ENCODE measurements around the gene TPSG1.

Gene TPSG1

DNA sequence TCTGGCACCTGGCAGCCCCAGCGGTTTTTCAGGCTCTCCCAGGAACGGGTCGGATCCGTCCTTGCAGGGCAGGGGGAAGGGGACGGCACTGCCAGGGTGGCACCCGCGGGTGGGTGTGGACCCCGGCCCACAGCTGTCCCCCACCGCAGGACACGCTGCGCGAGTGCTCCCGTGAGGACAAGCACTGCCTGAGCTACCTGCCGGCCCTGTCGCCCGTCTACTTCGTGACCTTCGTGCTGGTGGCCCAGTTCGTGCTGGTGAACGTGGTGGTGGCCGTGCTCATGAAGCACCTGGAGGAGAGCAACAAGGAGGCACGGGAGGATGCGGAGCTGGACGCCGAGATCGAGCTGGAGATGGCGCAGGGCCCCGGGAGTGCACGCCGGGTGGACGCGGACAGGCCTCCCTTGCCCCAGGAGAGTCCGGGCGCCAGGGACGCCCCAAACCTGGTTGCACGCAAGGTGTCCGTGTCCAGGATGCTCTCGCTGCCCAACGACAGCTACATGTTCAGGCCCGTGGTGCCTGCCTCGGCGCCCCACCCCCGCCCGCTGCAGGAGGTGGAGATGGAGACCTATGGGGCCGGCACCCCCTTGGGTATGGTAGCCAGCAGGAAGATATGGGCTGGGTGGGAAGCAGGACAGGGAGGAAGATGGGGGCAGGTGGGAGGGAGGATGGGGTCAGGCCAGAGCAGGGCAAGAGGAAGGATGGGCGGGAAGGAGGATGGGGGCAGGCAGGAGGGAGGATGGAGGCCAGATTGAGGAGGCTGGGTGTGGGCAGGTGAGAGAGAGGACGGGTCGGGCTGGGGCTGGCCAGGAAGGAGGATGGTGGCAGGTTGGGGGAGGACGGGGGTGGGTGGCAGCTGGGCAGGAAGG, 6.8 kb downstream of the TPSG1 start:
- TF ChIP-seq, protein P1, sequence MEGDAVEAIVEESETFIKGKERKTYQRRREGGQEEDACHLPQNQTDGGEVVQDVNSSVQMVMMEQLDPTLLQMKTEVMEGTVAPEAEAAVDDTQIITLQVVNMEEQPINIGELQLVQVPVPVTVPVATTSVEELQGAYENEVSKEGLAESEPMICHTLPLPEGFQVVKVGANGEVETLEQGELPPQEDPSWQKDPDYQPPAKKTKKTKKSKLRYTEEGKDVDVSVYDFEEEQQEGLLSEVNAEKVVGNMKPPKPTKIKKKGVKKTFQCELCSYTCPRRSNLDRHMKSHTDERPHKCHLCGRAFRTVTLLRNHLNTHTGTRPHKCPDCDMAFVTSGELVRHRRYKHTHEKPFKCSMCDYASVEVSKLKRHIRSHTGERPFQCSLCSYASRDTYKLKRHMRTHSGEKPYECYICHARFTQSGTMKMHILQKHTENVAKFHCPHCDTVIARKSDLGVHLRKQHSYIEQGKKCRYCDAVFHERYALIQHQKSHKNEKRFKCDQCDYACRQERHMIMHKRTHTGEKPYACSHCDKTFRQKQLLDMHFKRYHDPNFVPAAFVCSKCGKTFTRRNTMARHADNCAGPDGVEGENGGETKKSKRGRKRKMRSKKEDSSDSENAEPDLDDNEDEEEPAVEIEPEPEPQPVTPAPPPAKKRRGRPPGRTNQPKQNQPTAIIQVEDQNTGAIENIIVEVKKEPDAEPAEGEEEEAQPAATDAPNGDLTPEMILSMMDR (IDR thresholded peaks at IDR 0.05; ENCODE audit: unreplicated experiment in 3 of 3): no peak
- Mint-ChIP-seq H3K27me3 (ENCODE audit: low read depth) (no peaks in the 10 kb centered on the region), H3K4me1 (peaks cover 5% of the 10 kb centered on the region), H3K4me3 (no peak overlapping the region), H3K36me3 (ENCODE audit: low read depth) (peaks cover 6% of the 10 kb centered on the region), H3K9me3 (no peaks in the 10 kb centered on the region), H3K27ac (no peak overlapping the region)

DNA sequence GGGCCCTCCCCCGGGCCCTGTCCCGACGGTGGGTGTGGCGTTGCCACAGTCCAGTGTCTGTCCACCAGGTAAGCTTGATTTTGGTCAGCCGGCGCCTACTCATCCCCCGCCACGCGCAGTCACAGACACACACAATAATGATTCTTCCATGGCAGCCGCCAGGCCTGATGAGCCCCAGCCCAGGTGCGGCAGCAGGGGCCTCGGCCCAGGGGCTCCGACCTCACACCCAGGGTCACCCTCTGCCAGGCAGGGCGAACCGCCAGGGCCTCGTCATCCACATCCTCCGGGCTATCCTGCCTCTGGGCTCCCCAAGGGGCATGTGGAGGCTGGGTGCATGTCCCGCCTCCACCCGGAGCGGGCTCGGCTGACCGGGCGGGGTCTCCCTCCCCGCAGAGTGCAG, 7.5 kb downstream of the TPSG1 start:
- Mint-ChIP-seq H3K4me3 (no peak overlapping the region), H3K27ac (no peak overlapping the region), H3K4me1 (peaks cover 5% of the 10 kb centered on the region), H3K27me3 (ENCODE audit: low read depth) (no peaks in the 10 kb centered on the region), H3K36me3 (ENCODE audit: low read depth) (peaks cover 6% of the 10 kb centered on the region), H3K9me3 (no peaks in the 10 kb centered on the region)
- TF ChIP-seq, protein P1 (IDR thresholded peaks at IDR 0.05; ENCODE audit: unreplicated experiment in 3 of 3): no peak

GRCh38 chr16:1216681-1217400, 8.2 kb downstream of the TPSG1 start:
- Mint-ChIP-seq H3K27me3 (ENCODE audit: low read depth) (no peaks in the 10 kb centered on the region), H3K4me3 (no peak overlapping the region)

DNA sequence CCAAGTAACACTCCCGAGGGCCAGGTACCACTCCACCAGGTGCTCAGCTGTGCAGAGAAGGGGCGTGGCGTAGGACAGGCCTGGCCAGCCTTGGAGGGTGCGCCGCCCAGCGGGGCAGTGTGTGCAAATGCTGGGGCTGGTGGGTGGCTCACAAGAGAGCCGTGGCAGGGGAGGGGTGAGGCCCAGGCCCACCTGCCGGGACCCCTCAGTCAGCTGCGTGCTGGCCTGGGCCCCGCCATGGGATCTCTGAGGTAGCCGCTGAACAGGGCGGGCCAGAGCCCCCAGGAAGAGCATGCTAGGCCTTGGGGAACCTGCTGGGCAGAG, 8.8 kb downstream of the TPSG1 start:
- H3K4me1 Mint-ChIP-seq: no peaks in the 10 kb centered on the region
- no peaks in the 10 kb centered on the region for H3K9me3 Mint-ChIP-seq
- no peaks in the 10 kb centered on the region for H3K27me3 Mint-ChIP-seq (ENCODE audit: low read depth)
- TF ChIP-seq, protein P1 (IDR thresholded peaks at IDR 0.05; ENCODE audit: unreplicated experiment in 3 of 3): no peak
- H3K36me3 Mint-ChIP-seq (ENCODE audit: low read depth): peaks cover under 1% of the 10 kb centered on the region
- no peak overlapping the region for H3K27ac Mint-ChIP-seq
- no peak overlapping the region for H3K4me3 Mint-ChIP-seq

More at GRCh38 chr16:1216681-1217400, 8.2 kb downstream of the TPSG1 start:
- H3K36me3 Mint-ChIP-seq (ENCODE audit: low read depth): peaks cover 6% of the 10 kb centered on the region
- peaks cover 5% of the 10 kb centered on the region for H3K4me1 Mint-ChIP-seq
- TF ChIP-seq, protein P1 (IDR thresholded peaks at IDR 0.05; ENCODE audit: unreplicated experiment in 3 of 3): no peak
- no peaks in the 10 kb centered on the region for H3K9me3 Mint-ChIP-seq
- H3K27ac Mint-ChIP-seq: no peak overlapping the region

DNA sequence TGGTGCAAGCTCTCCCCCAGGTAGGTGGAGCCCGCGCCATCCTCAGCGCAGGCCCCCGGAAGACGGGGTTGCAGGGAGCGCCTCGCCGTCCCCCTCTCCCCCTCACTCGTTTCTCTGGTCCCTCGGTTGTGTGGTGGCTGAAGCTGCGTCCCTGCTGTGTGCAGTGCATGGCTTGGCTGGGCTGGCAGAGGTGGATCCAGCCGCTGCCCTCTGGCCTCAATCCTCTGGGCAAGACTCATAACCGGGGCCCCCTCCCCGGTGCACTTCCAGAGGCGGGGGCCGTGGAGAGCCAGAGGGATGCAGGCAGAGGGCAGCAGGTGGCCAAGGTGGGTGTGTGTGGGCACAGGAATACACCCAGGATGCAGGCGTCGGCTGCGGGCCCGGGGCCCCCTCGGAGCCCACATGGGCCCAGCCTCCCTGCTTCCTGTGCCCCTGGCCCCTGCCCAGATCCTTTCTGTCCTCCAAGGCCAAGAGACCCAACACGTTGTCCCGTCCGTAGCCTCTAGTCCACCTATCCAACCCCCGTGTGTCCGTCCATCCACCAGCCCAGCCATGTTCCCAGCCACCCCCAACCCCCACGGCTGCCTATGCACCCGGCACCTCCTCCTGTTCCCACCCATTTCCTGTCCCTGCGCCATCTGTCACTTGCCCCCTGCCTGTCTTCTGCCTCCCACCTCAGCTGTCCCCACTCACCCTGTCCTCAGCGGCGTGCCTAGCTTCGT, 9.3 kb downstream of the TPSG1 start:
- Mint-ChIP-seq H3K27me3 (ENCODE audit: low read depth) (no peaks in the 10 kb centered on the region), H3K4me3 (no peak overlapping the region), H3K9me3 (no peaks in the 10 kb centered on the region), H3K36me3 (ENCODE audit: low read depth) (no peaks in the 10 kb centered on the region), H3K27ac (no peak overlapping the region), H3K4me1 (no peaks in the 10 kb centered on the region)
- TF ChIP-seq, protein P1 (IDR thresholded peaks at IDR 0.05; ENCODE audit: unreplicated experiment in 3 of 3): no peak
